GM12892 (cell line): ENCODE measurements around the gene ZAP70.
"Not testable (repeated sequence)": the region's sequence is repeated elsewhere in the genome, so short reads cannot be mapped to it uniquely, and the experiment has no call there.

ENCODE experiments used
- DNase-seq: peaks from one replicate; pipeline ENCODE4 v3.0.0; 2011; ENCODE audit not compliant: insufficient read length
- FAIRE-seq: peaks from 2 replicates; lab custom pipeline; 2011; peaks lifted over from hg19 to GRCh38; lab: Jason Lieb, UNC
- POLR2A ChIP-seq: IDR thresholded peaks from 2 replicates; pipeline ENCODE4 v1.6.1; 2011; ENCODE audit warnings: low read depth, low read length, control low read depth
- POLR2AphosphoS5 ChIP-seq: IDR thresholded peaks from 2 replicates; pipeline ENCODE4 v1.6.1; 2011; ENCODE audit warnings: low read depth, low read length, control low read depth
- TAF1 ChIP-seq: IDR thresholded peaks from 2 replicates; pipeline ENCODE4 v1.6.1; 2011; ENCODE audit warnings: low read depth, mild to moderate bottlenecking, control low read depth, low read length, borderline replicate concordance

The ZAP70 gene

GRCh38 chr2:97701186-97701585, 12.2 kb upstream of the ZAP70 start:
- FAIRE-seq, result no peak
- no peak for DNase-seq
- no peak for TF ChIP-seq POLR2AphosphoS5
- no peak for TF ChIP-seq TAF1
- no peak for TF ChIP-seq POLR2A

- FAIRE-seq (no peak), DNase-seq (no peak)
- no peak for TF ChIP-seq TAF1
- no peak for TF ChIP-seq POLR2A
- TF ChIP-seq POLR2AphosphoS5, result no peak
Measured at GRCh38 chr2:97701851-97702465, 11.4 kb upstream of the ZAP70 start.

GRCh38 chr2:97702731-97703470, 10.5 kb upstream of the ZAP70 start:
- TF ChIP-seq TAF1, result no peak
- no peak for TF ChIP-seq POLR2AphosphoS5
- no peak for TF ChIP-seq POLR2A
- DNase-seq, result no peak
- no peak for FAIRE-seq

- TF ChIP-seq TAF1, result no peak
- TF ChIP-seq POLR2AphosphoS5, result no peak
- no peak for TF ChIP-seq POLR2A
- DNase-seq, result no peak
- no peak for FAIRE-seq
Measured at GRCh38 chr2:97703741-97704140, 9.6 kb upstream of the ZAP70 start.

- TF ChIP-seq POLR2AphosphoS5 (no peak), POLR2A (no peak), TAF1 (no peak)
- DNase-seq (no peak), FAIRE-seq (no peak)
Measured at GRCh38 chr2:97704989-97705388, 8.4 kb upstream of the ZAP70 start.

- no peak for TF ChIP-seq POLR2AphosphoS5
- TF ChIP-seq POLR2A, result no peak
- no peak for TF ChIP-seq TAF1
- DNase-seq (no peak), FAIRE-seq (no peak)
Measured at GRCh38 chr2:97706112-97706511, 7.3 kb upstream of the ZAP70 start.

- FAIRE-seq (no peak), DNase-seq (no peak)
- TF ChIP-seq POLR2AphosphoS5 (no peak), TAF1 (no peak), POLR2A (no peak)
Measured at GRCh38 chr2:97706708-97707345, 6.5 kb upstream of the ZAP70 start.

GRCh38 chr2:97707362-97708047, 5.9 kb upstream of the ZAP70 start:
- TF ChIP-seq TAF1 (no peak), POLR2AphosphoS5 (no peak), POLR2A (no peak)
- no peak for DNase-seq

GRCh38 chr2:97708048-97708380, 5.4 kb upstream of the ZAP70 start:
- TF ChIP-seq TAF1 (no peak), POLR2A (no peak), POLR2AphosphoS5 (no peak)
- DNase-seq (no peak), FAIRE-seq (no peak)

More at GRCh38 chr2:97707362-97708047, 5.9 kb upstream of the ZAP70 start:
- FAIRE-seq, result no peak

GRCh38 chr2:97708608-97709007, 4.8 kb upstream of the ZAP70 start:
- no peak for DNase-seq
- FAIRE-seq, result no peak
- TF ChIP-seq POLR2A, result no peak
- no peak for TF ChIP-seq POLR2AphosphoS5
- TF ChIP-seq TAF1, result no peak

GRCh38 chr2:97711394-97711711, 2.0 kb upstream of the ZAP70 start:
- TF ChIP-seq POLR2A (no peak), TAF1 (no peak), POLR2AphosphoS5 (no peak)
- DNase-seq (no peak), FAIRE-seq (no peak)

- DNase-seq, FAIRE-seq: not testable (repeated sequence)
Measured at GRCh38 chr2:97712175-97712574, 1.2 kb upstream of the ZAP70 start.
